Keratinocyte (primary cell): ENCODE data around the gene FRMPD4.

Experiments
- CTCF ChIP-seq, 3 experiments: IDR thresholded peaks in 1 of 3; conservative IDR thresholded peaks in 1 of 3; optimal IDR thresholded peaks in 1 of 3; 2 replicates in 2 of 3; 3 replicates in 1 of 3; pipeline versions ENCODE3 to v1.5.1; 2011; ENCODE audit warnings: low read length in 3 of 3, mild to moderate bottlenecking in 3 of 3, moderate library complexity in 2 of 3, control low read depth in 1 of 3, inconsistent platforms in 1 of 3; ENCODE audit not compliant: insufficient read depth in 2 of 3; ENCODE audit errors: extremely low read depth in 1 of 3
- EZH2 ChIP-seq: IDR thresholded peaks from one replicate; pipeline ENCODE4 v1.6.1; 2012; ENCODE audit warnings: inconsistent platforms, mild to moderate bottlenecking, low read length, moderate library complexity

- TF ChIP-seq CTCF (optimal IDR thresholded peaks at IDR 0.05 in 1 of 3, IDR thresholded peaks at IDR 0.05 in 1 of 3, conservative IDR thresholded peaks at IDR 0.05 in 1 of 3; ENCODE audit: extremely low read depth in 1 of 3, insufficient read depth in 2 of 3, low read length in 3 of 3) (no peak), EZH2 (no peak)
These were observed 36.1 kb downstream of the FRMPD4 start for GRCh38 chrX:12174358-12174757.
